ENCODE results near the gene TERT. TPM values are rescaled to one million over a fixed set of nuclear protein-coding genes. Genes with fewer than 3 reads are reported as not detected.

TERT gene
- total RNA-seq, 1 donor from 2014 or later, result 2.4 TPM

DNA sequence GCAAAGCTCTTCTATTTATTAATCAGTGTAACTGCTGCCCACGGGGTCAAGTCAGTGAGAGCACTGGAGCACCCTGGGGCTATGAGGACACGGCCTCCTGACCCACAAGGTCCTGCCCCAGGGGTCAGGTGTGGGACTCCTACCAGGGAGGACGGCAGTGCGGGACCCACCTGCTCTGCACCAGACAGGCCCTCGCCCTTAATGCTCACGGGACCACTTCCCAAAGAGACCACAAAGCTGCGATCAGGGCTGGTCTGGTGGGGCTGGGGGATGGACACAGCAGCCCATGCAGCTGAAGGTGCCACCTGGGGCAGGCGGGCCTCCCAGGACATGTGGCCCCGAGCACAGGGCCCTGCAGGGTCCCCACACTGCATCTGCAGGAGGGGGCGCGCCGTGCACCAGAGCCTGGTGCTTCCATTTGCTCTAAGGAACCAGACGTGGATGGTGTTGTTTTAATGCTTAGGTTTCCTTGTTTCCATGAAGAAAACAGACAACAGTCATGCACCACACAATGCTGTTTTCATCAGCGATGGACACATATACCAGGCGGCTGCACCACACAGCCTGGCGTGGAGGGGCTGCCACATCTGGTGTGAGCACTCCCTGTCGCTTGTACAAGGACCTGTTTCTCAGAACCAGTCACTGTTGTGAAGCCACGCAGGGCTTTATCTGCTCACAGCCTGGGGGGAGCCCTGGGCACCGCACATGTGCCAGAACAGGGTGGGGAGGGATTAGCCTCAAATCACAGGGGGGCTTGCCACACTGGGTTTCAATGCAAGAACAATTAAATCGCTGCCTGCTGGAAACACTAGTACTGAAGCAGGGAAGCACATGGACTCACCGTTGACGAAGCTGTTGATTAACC, 27.4 kb upstream of the TERT start:
- Mint-ChIP-seq H3K36me3 (peaks cover 17% of the 10 kb centered on the region), H3K27ac (no peak overlapping the region), H3K4me3 (no peak overlapping the region), H3K27me3 (ENCODE audit: insufficient read depth, low read depth) (no peaks in the 10 kb centered on the region), H3K4me1 (no peaks in the 10 kb centered on the region), H3K9me3 (no peaks in the 10 kb centered on the region)
- Histone ChIP-seq H3K9me3 (ENCODE audit: low read depth) (no peaks in the 10 kb centered on the region), H3K36me3 (no peaks in the 10 kb centered on the region), H3K4me1 (no peaks in the 10 kb centered on the region), H3K79me2 (ENCODE audit: low read depth) (no peaks in the 10 kb centered on the region), H3K9ac (no peak overlapping the region), H3K27ac (no peak overlapping the region), H3F3A (ENCODE audit: low read depth) (peaks cover 3% of the 10 kb centered on the region), H3K4me2 (no peak overlapping the region), H4K20me1 (ENCODE audit: low read depth) (no peaks in the 10 kb centered on the region), H2AFZ (replicated peaks) (no peak overlapping the region), H3K27me3 (no peaks in the 10 kb centered on the region), H3K4me3 (no peak overlapping the region)
- no peak for DNase-seq (ENCODE audit: low spot score)
- no peak for TF ChIP-seq EZH2phosphoT487 (IDR thresholded peaks at IDR 0.05)
- TF ChIP-seq CTCF (IDR thresholded peaks at IDR 0.05), result no peak
- TF ChIP-seq EZH2 (IDR thresholded peaks at IDR 0.05), result no peak

- TF ChIP-seq CTCF (IDR thresholded peaks at IDR 0.05) (no peak), EZH2phosphoT487 (IDR thresholded peaks at IDR 0.05) (no peak), EZH2 (IDR thresholded peaks at IDR 0.05) (no peak)
- Histone ChIP-seq H2AFZ (replicated peaks) (no peak overlapping the region), H3K4me1 (peaks cover 2% of the 10 kb centered on the region), H3K9me3 (ENCODE audit: low read depth) (no peaks in the 10 kb centered on the region), H3K4me2 (no peak overlapping the region), H3K27me3 (no peaks in the 10 kb centered on the region), H3K9ac (no peak overlapping the region), H3K27ac (no peak overlapping the region), H4K20me1 (ENCODE audit: low read depth) (no peaks in the 10 kb centered on the region), H3K36me3 (no peaks in the 10 kb centered on the region), H3F3A (ENCODE audit: low read depth) (peaks cover 10% of the 10 kb centered on the region), H3K79me2 (ENCODE audit: low read depth) (no peaks in the 10 kb centered on the region), H3K4me3 (no peak overlapping the region)
- peaks cover 17% of the 10 kb centered on the region for H3K36me3 Mint-ChIP-seq
- H3K4me3 Mint-ChIP-seq, result no peak overlapping the region
- no peaks in the 10 kb centered on the region for H3K27me3 Mint-ChIP-seq (ENCODE audit: insufficient read depth, low read depth)
- no peaks in the 10 kb centered on the region for H3K9me3 Mint-ChIP-seq
- H3K27ac Mint-ChIP-seq, result no peak overlapping the region
- no peak for DNase-seq (ENCODE audit: low spot score)
- peaks cover 1% of the 10 kb centered on the region for H3K4me1 Mint-ChIP-seq
These were observed 26.7 kb upstream of the TERT start for GRCh38 chr5:1321576-1321975.

DNA sequence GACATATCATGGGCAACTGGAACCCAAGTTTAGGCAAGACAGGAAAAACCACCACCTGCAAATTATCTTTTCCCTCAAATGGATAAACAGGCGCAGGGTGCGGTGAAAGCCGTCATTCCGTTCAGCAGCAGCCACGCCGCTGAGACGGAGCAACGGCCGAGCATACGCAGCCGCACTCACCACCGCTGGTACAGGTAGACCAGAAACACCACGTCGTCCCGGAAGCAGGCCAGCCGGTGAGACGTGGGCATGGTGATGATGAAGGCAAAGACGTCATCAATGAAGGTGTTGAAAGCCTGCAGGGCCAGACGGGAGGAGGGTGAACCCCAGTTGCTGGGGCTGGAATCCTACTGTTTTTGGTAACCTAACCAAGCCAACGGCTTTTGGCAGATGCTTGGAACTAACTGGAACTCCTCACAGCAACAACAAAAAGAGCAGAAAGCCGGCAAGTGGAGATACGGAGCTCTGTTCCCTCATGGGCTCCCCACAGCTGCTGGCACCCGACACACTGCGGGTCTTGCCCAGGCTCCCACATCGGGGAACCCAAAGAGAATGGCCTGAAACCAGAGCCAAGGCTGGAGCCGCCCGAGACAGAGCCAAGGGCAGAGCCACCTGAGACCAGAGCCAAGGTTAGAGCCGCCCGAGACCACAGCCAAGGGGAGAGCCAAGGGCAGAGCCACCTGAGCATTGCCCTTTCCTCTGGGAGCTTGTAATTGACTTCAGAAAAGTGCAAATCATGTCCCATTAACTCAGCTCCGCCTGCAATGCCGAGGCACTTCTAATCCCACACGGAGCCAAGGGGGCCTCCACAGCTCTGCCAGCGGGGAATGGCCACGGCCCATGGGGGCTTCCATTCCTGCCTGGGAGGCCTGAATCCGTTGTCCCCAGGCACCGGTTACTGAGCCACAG, 25.8 kb upstream of the TERT start:
- H3K4me3 ChIP-seq, result no peak overlapping the region
- H3K4me2 ChIP-seq, result no peak overlapping the region
- TF ChIP-seq EZH2phosphoT487 (IDR thresholded peaks at IDR 0.05) (no peak), EZH2 (IDR thresholded peaks at IDR 0.05) (no peak), CTCF (IDR thresholded peaks at IDR 0.05) (no peak)
- H3K9me3 Mint-ChIP-seq, result no peaks in the 10 kb centered on the region
- no peak overlapping the region for H3K4me3 Mint-ChIP-seq
- no peak overlapping the region for H3K27ac Mint-ChIP-seq
- H3K9me3 ChIP-seq (ENCODE audit: low read depth), result no peaks in the 10 kb centered on the region
- H3K36me3 Mint-ChIP-seq, result peaks cover 12% of the 10 kb centered on the region
- no peak overlapping the region for H2AFZ ChIP-seq (replicated peaks)
- H3K27ac ChIP-seq, result no peak overlapping the region
- H3K4me1 ChIP-seq, result peaks cover 11% of the 10 kb centered on the region
- H3K9ac ChIP-seq, result no peak overlapping the region
- H4K20me1 ChIP-seq (ENCODE audit: low read depth), result no peaks in the 10 kb centered on the region
- no peaks in the 10 kb centered on the region for H3K79me2 ChIP-seq (ENCODE audit: low read depth)
- H3F3A ChIP-seq (ENCODE audit: low read depth), result peaks cover 14% of the 10 kb centered on the region
- peaks cover 4% of the 10 kb centered on the region for H3K4me1 Mint-ChIP-seq
- no peaks in the 10 kb centered on the region for H3K27me3 ChIP-seq
- H3K36me3 ChIP-seq, result no peaks in the 10 kb centered on the region
- no peaks in the 10 kb centered on the region for H3K27me3 Mint-ChIP-seq (ENCODE audit: insufficient read depth, low read depth)
- no peak for DNase-seq (ENCODE audit: low spot score)
